HepG2 (cell line): ENCODE measurements around the gene ESYT3. TPM values are rescaled to one million over a fixed set of nuclear protein-coding genes. Genes with fewer than 3 reads are reported as not detected.

Experiments used
- BHLHE40 ChIP-seq: IDR thresholded peaks from 2 replicates; pipeline ENCODE4 v1.6.1; 2011; ENCODE audit warnings: low read length, improper control_type of control experiment
- CAMTA2 ChIP-seq: sonication (generic); formaldehyde crosslinking; IDR thresholded peaks from 2 replicates; pipeline ENCODE4 v1.4.0; 2020; ENCODE audit warnings: mild to moderate bottlenecking, missing genetic modification reagents, borderline replicate concordance
- FOXA3 ChIP-seq: IDR thresholded peaks from 2 replicates; pipeline ENCODE4 v1.6.1; 2016; ENCODE audit warnings: missing genetic modification reagents, missing compliant biosample characterization
- GABPB1 ChIP-seq: IDR thresholded peaks from 2 replicates; pipeline ENCODE4 v1.6.1; 2016; ENCODE audit warnings: mild to moderate bottlenecking, missing genetic modification reagents, moderate library complexity, missing compliant biosample characterization
- MED13 ChIP-seq: sonication (generic); formaldehyde crosslinking; IDR thresholded peaks from 2 replicates; pipeline ENCODE4 v1.5.0; 2020; ENCODE audit warnings: missing genetic modification reagents
- PCBP2 ChIP-seq: fragments of 200-400 bp; formaldehyde crosslinking; optimal IDR thresholded peaks from 2 replicates; pipeline ENCODE3; 2018; ENCODE audit warnings: low read length, low read depth; ENCODE audit not compliant: poor library complexity, severe bottlenecking
- XBP1 ChIP-seq: sonication (generic); formaldehyde crosslinking; IDR thresholded peaks from 2 replicates; pipeline ENCODE4 v1.5.0; 2020; ENCODE audit warnings: missing genetic modification reagents
- ZNF224 ChIP-seq: sonication (generic); formaldehyde crosslinking; IDR thresholded peaks from 2 replicates; pipeline ENCODE4 v1.5.0; 2020; ENCODE audit warnings: mild to moderate bottlenecking, missing genetic modification reagents
- ZNF44 ChIP-seq: sonication (generic); formaldehyde crosslinking; IDR thresholded peaks from 2 replicates; pipeline ENCODE4 v1.5.1; 2020; ENCODE audit warnings: mild to moderate bottlenecking, missing genetic modification reagents
- ZNF468 ChIP-seq: sonication (generic); formaldehyde crosslinking; IDR thresholded peaks from 2 replicates; pipeline ENCODE4 v1.8.0; 2022; ENCODE audit warnings: mild to moderate bottlenecking, moderate library complexity, missing genetic modification reagents
- ZNF737 ChIP-seq: sonication (generic); formaldehyde crosslinking; IDR thresholded peaks from 2 replicates; pipeline ENCODE4 v1.5.0; 2020; ENCODE audit warnings: missing genetic modification reagents, mild to moderate bottlenecking, borderline replicate concordance
- polyA plus RNA-seq, 8 experiments: library from polyadenylated mRNA; depleted of rRNA in 3 of 8; stranded (reverse) in 7 of 8; unstranded in 1 of 8; fragments of >200 nt; fragmentation: Illumina TruSeq in 4 of 8; extraction: Trizol in 4 of 8; gene quantifications; 2 replicates each; pipeline versions ENCODE4 v1.2.1 to v1.2.3, GENCODE V29; 2011 to 2016; ENCODE audit warnings: low read depth in 4 of 8, missing spikeins in 1 of 8, mixed read lengths in 1 of 8; ENCODE audit not compliant: insufficient read depth in 1 of 8
- total RNA-seq, 5 experiments: library from RNA; depleted of rRNA; stranded (reverse); fragments of >200 nt; fragmentation: Illumina TruSeq; extraction: Trizol; gene quantifications; 2 replicates each; pipeline ENCODE4 v1.2.3, GENCODE V29; 2016; ENCODE audit warnings: low read depth in 1 of 5
- TF ChIP-seq, protein P1 (sequence below), 2 experiments: IDR thresholded peaks; 2 replicates each; pipeline ENCODE4 v1.6.1; 2011 to 2012; ENCODE audit warnings: low read length in 2 of 2, borderline replicate concordance in 1 of 2, low read depth in 1 of 2, mild to moderate bottlenecking in 1 of 2, moderate library complexity in 1 of 2
- TF ChIP-seq, protein P2 (sequence below): sonication (generic); formaldehyde crosslinking; IDR thresholded peaks from 2 replicates; pipeline ENCODE4 v1.4.0; 2020; ENCODE audit warnings: missing genetic modification reagents
- TF ChIP-seq, protein P3 (sequence below): fragments of 450-650 bp; IDR thresholded peaks from 2 replicates; pipeline ENCODE4 v1.6.1; 2016
- TF ChIP-seq, protein P4 (sequence below): sonication (generic); formaldehyde crosslinking; IDR thresholded peaks from 2 replicates; pipeline ENCODE4 v1.4.0; 2020; ENCODE audit warnings: mild to moderate bottlenecking, missing genetic modification reagents
- TF ChIP-seq, protein P5 (sequence below): sonication (generic); formaldehyde crosslinking; IDR thresholded peaks from 2 replicates; pipeline ENCODE4 v1.9.0; 2021; ENCODE audit warnings: missing genetic modification reagents, borderline replicate concordance

The ESYT3 gene
- total and polyA plus RNA-seq, 2 of the 13 experiments (the other 11 are each of a cell fraction or from before 2014, with no cell fraction given), result 1.5 to 4.1 TPM

DNA sequence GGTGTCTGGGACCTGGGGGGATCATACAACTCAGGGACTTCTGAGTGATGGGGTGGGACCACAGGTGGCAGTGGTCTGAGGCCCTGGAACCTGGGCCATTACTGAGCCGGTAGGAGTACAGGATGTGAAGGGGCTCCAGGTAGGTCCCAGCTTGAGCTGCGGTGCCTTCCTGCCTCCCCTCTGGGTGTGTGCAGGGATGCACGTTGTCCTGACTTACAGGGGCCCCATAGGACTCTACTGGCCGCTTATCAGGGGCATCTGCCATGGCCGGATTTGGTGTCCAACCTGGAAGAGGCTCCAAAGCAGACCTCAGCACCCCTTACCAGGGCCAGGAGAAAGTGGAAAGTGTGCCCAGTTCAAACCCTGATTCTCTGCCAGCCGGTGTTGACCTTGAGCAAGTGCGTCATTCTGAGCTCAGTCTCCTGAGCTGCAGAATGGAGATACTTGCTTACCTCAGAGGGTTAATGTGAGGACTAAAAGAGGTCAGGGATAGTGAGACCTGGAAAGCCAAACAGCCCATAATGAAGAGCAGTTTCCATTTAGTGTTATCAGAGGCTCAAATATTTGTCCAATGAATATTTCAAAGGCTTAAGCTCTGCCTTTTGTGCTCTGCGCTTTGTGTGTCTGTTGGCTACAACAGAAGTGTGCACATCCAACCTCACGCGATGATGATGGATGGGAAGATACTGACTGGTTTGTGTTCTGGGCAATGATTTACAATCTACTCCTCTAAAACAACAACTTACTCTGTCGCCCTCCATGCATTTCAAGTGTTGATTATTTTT is 35.4 kb upstream of the ESYT3 start (continued):
- TF ChIP-seq, protein P1, sequence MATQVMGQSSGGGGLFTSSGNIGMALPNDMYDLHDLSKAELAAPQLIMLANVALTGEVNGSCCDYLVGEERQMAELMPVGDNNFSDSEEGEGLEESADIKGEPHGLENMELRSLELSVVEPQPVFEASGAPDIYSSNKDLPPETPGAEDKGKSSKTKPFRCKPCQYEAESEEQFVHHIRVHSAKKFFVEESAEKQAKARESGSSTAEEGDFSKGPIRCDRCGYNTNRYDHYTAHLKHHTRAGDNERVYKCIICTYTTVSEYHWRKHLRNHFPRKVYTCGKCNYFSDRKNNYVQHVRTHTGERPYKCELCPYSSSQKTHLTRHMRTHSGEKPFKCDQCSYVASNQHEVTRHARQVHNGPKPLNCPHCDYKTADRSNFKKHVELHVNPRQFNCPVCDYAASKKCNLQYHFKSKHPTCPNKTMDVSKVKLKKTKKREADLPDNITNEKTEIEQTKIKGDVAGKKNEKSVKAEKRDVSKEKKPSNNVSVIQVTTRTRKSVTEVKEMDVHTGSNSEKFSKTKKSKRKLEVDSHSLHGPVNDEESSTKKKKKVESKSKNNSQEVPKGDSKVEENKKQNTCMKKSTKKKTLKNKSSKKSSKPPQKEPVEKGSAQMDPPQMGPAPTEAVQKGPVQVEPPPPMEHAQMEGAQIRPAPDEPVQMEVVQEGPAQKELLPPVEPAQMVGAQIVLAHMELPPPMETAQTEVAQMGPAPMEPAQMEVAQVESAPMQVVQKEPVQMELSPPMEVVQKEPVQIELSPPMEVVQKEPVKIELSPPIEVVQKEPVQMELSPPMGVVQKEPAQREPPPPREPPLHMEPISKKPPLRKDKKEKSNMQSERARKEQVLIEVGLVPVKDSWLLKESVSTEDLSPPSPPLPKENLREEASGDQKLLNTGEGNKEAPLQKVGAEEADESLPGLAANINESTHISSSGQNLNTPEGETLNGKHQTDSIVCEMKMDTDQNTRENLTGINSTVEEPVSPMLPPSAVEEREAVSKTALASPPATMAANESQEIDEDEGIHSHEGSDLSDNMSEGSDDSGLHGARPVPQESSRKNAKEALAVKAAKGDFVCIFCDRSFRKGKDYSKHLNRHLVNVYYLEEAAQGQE (IDR thresholded peaks at IDR 0.05; ENCODE audit: borderline replicate concordance in 1 of 2, low read depth in 1 of 2, low read length in 2 of 2), result no peak
- TF ChIP-seq ZNF737 (CRISPR knock-in tag) (no peak), FOXA3 (CRISPR knock-in tag) (peak; percentile 58; the same call in 1 of the 2 replicates), BHLHE40 (peak; percentile 86), MED13 (CRISPR knock-in tag) (no peak), CAMTA2 (CRISPR knock-in tag) (no peak), ZNF44 (CRISPR knock-in tag) (no peak), ZNF224 (no peak), ZNF468 (no peak), GABPB1 (CRISPR knock-in tag) (no peak), PCBP2 (no peak), XBP1 (CRISPR knock-in tag) (no peak)
- TF ChIP-seq, protein P2, sequence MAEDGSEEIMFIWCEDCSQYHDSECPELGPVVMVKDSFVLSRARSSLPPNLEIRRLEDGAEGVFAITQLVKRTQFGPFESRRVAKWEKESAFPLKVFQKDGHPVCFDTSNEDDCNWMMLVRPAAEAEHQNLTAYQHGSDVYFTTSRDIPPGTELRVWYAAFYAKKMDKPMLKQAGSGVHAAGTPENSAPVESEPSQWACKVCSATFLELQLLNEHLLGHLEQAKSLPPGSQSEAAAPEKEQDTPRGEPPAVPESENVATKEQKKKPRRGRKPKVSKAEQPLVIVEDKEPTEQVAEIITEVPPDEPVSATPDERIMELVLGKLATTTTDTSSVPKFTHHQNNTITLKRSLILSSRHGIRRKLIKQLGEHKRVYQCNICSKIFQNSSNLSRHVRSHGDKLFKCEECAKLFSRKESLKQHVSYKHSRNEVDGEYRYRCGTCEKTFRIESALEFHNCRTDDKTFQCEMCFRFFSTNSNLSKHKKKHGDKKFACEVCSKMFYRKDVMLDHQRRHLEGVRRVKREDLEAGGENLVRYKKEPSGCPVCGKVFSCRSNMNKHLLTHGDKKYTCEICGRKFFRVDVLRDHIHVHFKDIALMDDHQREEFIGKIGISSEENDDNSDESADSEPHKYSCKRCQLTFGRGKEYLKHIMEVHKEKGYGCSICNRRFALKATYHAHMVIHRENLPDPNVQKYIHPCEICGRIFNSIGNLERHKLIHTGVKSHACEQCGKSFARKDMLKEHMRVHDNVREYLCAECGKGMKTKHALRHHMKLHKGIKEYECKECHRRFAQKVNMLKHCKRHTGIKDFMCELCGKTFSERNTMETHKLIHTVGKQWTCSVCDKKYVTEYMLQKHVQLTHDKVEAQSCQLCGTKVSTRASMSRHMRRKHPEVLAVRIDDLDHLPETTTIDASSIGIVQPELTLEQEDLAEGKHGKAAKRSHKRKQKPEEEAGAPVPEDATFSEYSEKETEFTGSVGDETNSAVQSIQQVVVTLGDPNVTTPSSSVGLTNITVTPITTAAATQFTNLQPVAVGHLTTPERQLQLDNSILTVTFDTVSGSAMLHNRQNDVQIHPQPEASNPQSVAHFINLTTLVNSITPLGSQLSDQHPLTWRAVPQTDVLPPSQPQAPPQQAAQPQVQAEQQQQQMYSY (CRISPR knock-in tag), result no peak
- TF ChIP-seq, protein P3, sequence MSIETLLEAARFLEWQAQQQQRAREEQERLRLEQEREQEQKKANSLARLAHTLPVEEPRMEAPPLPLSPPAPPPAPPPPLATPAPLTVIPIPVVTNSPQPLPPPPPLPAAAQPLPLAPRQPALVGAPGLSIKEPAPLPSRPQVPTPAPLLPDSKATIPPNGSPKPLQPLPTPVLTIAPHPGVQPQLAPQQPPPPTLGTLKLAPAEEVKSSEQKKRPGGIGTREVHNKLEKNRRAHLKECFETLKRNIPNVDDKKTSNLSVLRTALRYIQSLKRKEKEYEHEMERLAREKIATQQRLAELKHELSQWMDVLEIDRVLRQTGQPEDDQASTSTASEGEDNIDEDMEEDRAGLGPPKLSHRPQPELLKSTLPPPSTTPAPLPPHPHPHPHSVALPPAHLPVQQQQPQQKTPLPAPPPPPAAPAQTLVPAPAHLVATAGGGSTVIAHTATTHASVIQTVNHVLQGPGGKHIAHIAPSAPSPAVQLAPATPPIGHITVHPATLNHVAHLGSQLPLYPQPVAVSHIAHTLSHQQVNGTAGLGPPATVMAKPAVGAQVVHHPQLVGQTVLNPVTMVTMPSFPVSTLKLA, result no peak
- TF ChIP-seq, protein P4, sequence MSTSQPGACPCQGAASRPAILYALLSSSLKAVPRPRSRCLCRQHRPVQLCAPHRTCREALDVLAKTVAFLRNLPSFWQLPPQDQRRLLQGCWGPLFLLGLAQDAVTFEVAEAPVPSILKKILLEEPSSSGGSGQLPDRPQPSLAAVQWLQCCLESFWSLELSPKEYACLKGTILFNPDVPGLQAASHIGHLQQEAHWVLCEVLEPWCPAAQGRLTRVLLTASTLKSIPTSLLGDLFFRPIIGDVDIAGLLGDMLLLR (CRISPR knock-in tag), result no peak
- TF ChIP-seq, protein P5, sequence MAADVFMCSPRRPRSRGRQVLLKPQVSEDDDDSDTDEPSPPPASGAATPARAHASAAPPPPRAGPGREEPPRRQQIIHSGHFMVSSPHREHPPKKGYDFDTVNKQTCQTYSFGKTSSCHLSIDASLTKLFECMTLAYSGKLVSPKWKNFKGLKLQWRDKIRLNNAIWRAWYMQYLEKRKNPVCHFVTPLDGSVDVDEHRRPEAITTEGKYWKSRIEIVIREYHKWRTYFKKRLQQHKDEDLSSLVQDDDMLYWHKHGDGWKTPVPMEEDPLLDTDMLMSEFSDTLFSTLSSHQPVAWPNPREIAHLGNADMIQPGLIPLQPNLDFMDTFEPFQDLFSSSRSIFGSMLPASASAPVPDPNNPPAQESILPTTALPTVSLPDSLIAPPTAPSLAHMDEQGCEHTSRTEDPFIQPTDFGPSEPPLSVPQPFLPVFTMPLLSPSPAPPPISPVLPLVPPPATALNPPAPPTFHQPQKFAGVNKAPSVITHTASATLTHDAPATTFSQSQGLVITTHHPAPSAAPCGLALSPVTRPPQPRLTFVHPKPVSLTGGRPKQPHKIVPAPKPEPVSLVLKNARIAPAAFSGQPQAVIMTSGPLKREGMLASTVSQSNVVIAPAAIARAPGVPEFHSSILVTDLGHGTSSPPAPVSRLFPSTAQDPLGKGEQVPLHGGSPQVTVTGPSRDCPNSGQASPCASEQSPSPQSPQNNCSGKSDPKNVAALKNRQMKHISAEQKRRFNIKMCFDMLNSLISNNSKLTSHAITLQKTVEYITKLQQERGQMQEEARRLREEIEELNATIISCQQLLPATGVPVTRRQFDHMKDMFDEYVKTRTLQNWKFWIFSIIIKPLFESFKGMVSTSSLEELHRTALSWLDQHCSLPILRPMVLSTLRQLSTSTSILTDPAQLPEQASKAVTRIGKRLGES (CRISPR knock-in tag), result no peak
